ENCODE data around the gene ORMDL3. TPM values are rescaled to one million over a fixed set of nuclear protein-coding genes. Genes with fewer than 3 reads are reported as not detected.

Gene ORMDL3
- total RNA-seq, 2 experiments from 2014 or later = 62.6 to 65.9 TPM

DNA sequence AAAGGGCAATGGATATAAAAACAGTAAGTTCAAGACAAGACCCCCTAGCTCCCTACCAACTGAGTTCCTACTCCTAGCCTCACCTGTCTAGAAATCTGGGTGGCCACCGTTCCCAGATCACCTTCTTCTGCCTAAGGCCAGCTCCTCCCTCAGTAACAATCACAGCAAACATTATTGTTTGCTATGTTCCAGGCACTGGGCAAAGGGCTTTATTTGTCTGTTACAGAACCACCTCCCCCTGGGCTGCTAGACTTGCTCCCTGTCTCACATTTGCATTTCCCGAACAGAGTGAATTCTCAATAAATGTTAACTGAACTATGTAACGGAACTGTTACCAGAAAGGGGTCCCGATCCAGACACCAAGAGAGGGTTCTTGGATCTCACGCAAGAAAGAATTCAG lies 6.9 kb upstream of the ORMDL3 start:
- no peak overlapping the region for H3K4me2 ChIP-seq (ENCODE audit: low read length)
- H3K9me3 ChIP-seq (ENCODE audit: low read length) = no peaks in the 10 kb centered on the region
- H3K4me3 ChIP-seq (ENCODE audit: low read depth, low read length, poor library complexity, severe bottlenecking) = no peak overlapping the region
- H3K4me1 ChIP-seq (ENCODE audit: insufficient read depth, low read length, poor library complexity, severe bottlenecking) = peaks cover 9% of the 10 kb centered on the region
- no peak overlapping the region for H3K27ac ChIP-seq (ENCODE audit: low read depth, low read length, poor library complexity, severe bottlenecking)
- no peaks in the 10 kb centered on the region for H4K20me1 ChIP-seq (ENCODE audit: insufficient read depth, low read length)
- no peak overlapping the region for H2AFZ ChIP-seq (ENCODE audit: low read length)
- no peaks in the 10 kb centered on the region for H3K36me3 ChIP-seq (ENCODE audit: insufficient read depth, low read length)
- no TSS peak for BruUV-seq (replicated peaks)
- POLR2A ChIA-PET = interaction anchor here (0.5 kb wide), 1 partner anchor 131 kb away, joined by 3 read pairs; no protein-coding TSS in a partner anchor
- no peak for TF ChIP-seq EZH2phosphoT487 (IDR thresholded peaks at IDR 0.05; ENCODE audit: borderline replicate concordance, low read depth, low read length)
- TF ChIP-seq, protein P1, sequence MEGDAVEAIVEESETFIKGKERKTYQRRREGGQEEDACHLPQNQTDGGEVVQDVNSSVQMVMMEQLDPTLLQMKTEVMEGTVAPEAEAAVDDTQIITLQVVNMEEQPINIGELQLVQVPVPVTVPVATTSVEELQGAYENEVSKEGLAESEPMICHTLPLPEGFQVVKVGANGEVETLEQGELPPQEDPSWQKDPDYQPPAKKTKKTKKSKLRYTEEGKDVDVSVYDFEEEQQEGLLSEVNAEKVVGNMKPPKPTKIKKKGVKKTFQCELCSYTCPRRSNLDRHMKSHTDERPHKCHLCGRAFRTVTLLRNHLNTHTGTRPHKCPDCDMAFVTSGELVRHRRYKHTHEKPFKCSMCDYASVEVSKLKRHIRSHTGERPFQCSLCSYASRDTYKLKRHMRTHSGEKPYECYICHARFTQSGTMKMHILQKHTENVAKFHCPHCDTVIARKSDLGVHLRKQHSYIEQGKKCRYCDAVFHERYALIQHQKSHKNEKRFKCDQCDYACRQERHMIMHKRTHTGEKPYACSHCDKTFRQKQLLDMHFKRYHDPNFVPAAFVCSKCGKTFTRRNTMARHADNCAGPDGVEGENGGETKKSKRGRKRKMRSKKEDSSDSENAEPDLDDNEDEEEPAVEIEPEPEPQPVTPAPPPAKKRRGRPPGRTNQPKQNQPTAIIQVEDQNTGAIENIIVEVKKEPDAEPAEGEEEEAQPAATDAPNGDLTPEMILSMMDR (conservative IDR thresholded peaks at IDR 0.05; ENCODE audit: low read length) = no peak
- H3K9me2 ChIP-seq (ENCODE audit: insufficient read depth, low read length) = no peaks in the 10 kb centered on the region
- intact Hi-C loops (cut with micrococcal nuclease; ENCODE audit: unreplicated experiment) = no loop called here
- CTCF ChIA-PET (ENCODE audit: unreplicated experiment) = no interaction called here
- DNase-seq (ENCODE audit: low spot score) = no peak
- no peaks in the 10 kb centered on the region for H3K79me2 ChIP-seq (ENCODE audit: insufficient read depth, low read depth, low read length)

DNA sequence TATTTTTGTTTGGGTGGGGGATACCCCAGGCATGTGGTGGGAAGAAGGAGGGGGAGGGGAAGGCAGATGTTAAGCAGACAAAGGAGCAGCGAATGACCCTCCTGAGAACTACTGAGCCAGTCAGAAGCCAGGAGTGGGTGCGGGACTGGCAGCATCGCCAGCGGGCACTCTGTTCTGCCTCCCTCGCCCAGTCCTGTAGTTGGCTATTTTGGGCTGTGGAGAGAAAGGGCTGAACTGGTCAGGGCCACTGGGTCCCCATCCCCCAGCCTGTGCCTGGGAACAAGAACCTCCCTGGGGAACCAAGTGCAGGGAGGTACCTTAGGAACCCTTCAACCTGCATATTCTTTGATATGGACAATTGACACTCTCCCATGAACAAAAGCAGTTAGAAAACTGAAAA lies 6.5 kb upstream of the ORMDL3 start:
- Histone ChIP-seq H2AFZ (ENCODE audit: low read length) (no peak overlapping the region), H3K79me2 (ENCODE audit: insufficient read depth, low read depth, low read length) (no peaks in the 10 kb centered on the region), H3K27ac (ENCODE audit: low read depth, low read length, poor library complexity, severe bottlenecking) (no peak overlapping the region), H3K4me2 (ENCODE audit: low read length) (no peak overlapping the region), H3K9me2 (ENCODE audit: insufficient read depth, low read length) (no peaks in the 10 kb centered on the region), H3K4me1 (ENCODE audit: insufficient read depth, low read length, poor library complexity, severe bottlenecking) (peaks cover 9% of the 10 kb centered on the region), H4K20me1 (ENCODE audit: insufficient read depth, low read length) (no peaks in the 10 kb centered on the region), H3K36me3 (ENCODE audit: insufficient read depth, low read length) (no peaks in the 10 kb centered on the region), H3K9me3 (ENCODE audit: low read length) (no peaks in the 10 kb centered on the region), H3K4me3 (ENCODE audit: low read depth, low read length, poor library complexity, severe bottlenecking) (no peak overlapping the region)
- no peak for TF ChIP-seq EZH2phosphoT487 (IDR thresholded peaks at IDR 0.05; ENCODE audit: borderline replicate concordance, low read depth, low read length)
- TF ChIP-seq, protein P1 (conservative IDR thresholded peaks at IDR 0.05; ENCODE audit: low read length) = no peak
- BruUV-seq (replicated peaks) = no TSS peak
- no peak for DNase-seq (ENCODE audit: low spot score)
- intact Hi-C loops (cut with micrococcal nuclease; ENCODE audit: unreplicated experiment) = no loop called here
- ChIA-PET CTCF (ENCODE audit: unreplicated experiment) (no interaction called here), POLR2A (no interaction called here)

GRCh38 chr17:39929646-39930407 lies 2.4 kb upstream of the ORMDL3 start:
- Histone ChIP-seq H3K4me3 (ENCODE audit: low read depth, low read length, poor library complexity, severe bottlenecking) (no peak overlapping the region), H3K9me2 (ENCODE audit: insufficient read depth, low read length) (no peaks in the 10 kb centered on the region), H3K27ac (ENCODE audit: low read depth, low read length, poor library complexity, severe bottlenecking) (no peak overlapping the region), H3K4me1 (ENCODE audit: insufficient read depth, low read length, poor library complexity, severe bottlenecking) (peaks cover 30% of the 10 kb centered on the region), H4K20me1 (ENCODE audit: insufficient read depth, low read length) (no peaks in the 10 kb centered on the region), H3K4me2 (ENCODE audit: low read length) (no peak overlapping the region), H3K9me3 (ENCODE audit: low read length) (no peaks in the 10 kb centered on the region), H3K36me3 (ENCODE audit: insufficient read depth, low read length) (no peaks in the 10 kb centered on the region), H3K79me2 (ENCODE audit: insufficient read depth, low read depth, low read length) (peaks cover 25% of the 10 kb centered on the region), H2AFZ (ENCODE audit: low read length) (no peak overlapping the region)
- DNase-seq (ENCODE audit: low spot score) = no peak
- CTCF ChIA-PET (ENCODE audit: unreplicated experiment) = no interaction called here
- POLR2A ChIA-PET = no interaction called here
- intact Hi-C loops (cut with micrococcal nuclease; ENCODE audit: unreplicated experiment) = loop anchor here (5.0 kb wide), 1 partner anchor 153 kb away; no protein-coding TSS in a partner anchor
- BruUV-seq (replicated peaks) = no TSS peak
- TF ChIP-seq EZH2phosphoT487 (IDR thresholded peaks at IDR 0.05; ENCODE audit: borderline replicate concordance, low read depth, low read length) = no peak
- TF ChIP-seq, protein P1 (conservative IDR thresholded peaks at IDR 0.05; ENCODE audit: low read length) = no peak
